ENCODE results near the gene XPO4.

DNA sequence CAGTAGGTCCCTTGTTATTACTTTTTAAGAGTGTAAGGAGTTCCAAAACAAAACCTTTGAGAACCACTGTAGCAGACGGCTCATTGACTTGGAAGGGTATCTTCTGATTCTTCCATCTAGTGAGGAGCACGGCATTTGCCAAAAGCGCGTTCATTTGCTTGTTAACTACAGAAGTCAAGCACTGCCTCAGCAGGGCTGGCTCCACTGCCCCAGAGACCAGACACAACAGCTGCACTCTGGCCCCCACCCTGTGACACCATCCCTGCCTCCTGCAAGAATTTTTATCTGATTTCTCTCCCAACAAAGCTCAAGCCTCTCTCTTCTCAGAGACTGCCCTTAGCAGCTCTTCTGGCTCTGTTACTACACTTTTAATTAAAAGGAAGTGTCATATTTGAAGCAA, 20.7 kb upstream of the XPO4 start:
- TF ChIP-seq, protein P1, sequence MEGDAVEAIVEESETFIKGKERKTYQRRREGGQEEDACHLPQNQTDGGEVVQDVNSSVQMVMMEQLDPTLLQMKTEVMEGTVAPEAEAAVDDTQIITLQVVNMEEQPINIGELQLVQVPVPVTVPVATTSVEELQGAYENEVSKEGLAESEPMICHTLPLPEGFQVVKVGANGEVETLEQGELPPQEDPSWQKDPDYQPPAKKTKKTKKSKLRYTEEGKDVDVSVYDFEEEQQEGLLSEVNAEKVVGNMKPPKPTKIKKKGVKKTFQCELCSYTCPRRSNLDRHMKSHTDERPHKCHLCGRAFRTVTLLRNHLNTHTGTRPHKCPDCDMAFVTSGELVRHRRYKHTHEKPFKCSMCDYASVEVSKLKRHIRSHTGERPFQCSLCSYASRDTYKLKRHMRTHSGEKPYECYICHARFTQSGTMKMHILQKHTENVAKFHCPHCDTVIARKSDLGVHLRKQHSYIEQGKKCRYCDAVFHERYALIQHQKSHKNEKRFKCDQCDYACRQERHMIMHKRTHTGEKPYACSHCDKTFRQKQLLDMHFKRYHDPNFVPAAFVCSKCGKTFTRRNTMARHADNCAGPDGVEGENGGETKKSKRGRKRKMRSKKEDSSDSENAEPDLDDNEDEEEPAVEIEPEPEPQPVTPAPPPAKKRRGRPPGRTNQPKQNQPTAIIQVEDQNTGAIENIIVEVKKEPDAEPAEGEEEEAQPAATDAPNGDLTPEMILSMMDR (IDR thresholded peaks at IDR 0.05; ENCODE audit: insufficient read depth, low read length, poor library complexity, severe bottlenecking): no peak
- no peak for TF ChIP-seq EZH2phosphoT487 (conservative IDR thresholded peaks at IDR 0.05; ENCODE audit: low read length)

All from SU-DHL-6 (cell line).